Measurements from ENCODE around the gene PRDM15.
"Not testable (repeated sequence)": the region's sequence is repeated elsewhere in the genome, so short reads cannot be mapped to it uniquely, and the experiment has no call there.

The PRDM15 gene

GRCh38 chr21:41801321-41802197 lies 77.6 kb downstream of the PRDM15 start:
- DNase-seq: no peak

GRCh38 chr21:41800425-41801320 lies 78.5 kb downstream of the PRDM15 start:
- no peak for DNase-seq

- no peak for DNase-seq
Measured at GRCh38 chr21:41799763-41800162, 79.4 kb downstream of the PRDM15 start.

- DNase-seq: no peak
Measured at GRCh38 chr21:41798326-41798725, 80.8 kb downstream of the PRDM15 start.

- no peak for DNase-seq
Measured at GRCh38 chr21:41796476-41797080, 82.6 kb downstream of the PRDM15 start.

- no peak for DNase-seq
Measured at GRCh38 chr21:41795726-41796125, 83.4 kb downstream of the PRDM15 start.

- DNase-seq: no peak
Measured at GRCh38 chr21:41794600-41794999, 84.5 kb downstream of the PRDM15 start.

GRCh38 chr21:41792711-41793110 lies 86.4 kb downstream of the PRDM15 start:
- DNase-seq: no peak

- DNase-seq: peak; percentile 15 to 45
Measured at GRCh38 chr21:41786509-41786987, 92.6 kb downstream of the PRDM15 start.

- DNase-seq: not testable (repeated sequence)
Measured at GRCh38 chr21:41785262-41785661, 93.9 kb downstream of the PRDM15 start.

- DNase-seq: no peak
Measured at GRCh38 chr21:41784456-41785102, 94.6 kb downstream of the PRDM15 start.

- DNase-seq: peak; percentile 28 to 38
Measured at GRCh38 chr21:41783476-41784180, 95.5 kb downstream of the PRDM15 start.

GRCh38 chr21:41781050-41781410 lies 98.1 kb downstream of the PRDM15 start:
- DNase-seq: no peak

GRCh38 chr21:41780337-41781049 lies 98.7 kb downstream of the PRDM15 start:
- DNase-seq: no peak

GRCh38 chr21:41779659-41780058 lies 99.5 kb downstream of the PRDM15 start:
- peak; percentile 15 to 35 for DNase-seq

- peak; percentile 70 to 72 for DNase-seq
Measured at GRCh38 chr21:41778930-41779600, 100.1 kb downstream of the PRDM15 start.

- peak; percentile 44 to 63 for DNase-seq
Measured at GRCh38 chr21:41777951-41778815, 101.0 kb downstream of the PRDM15 start.

GRCh38 chr21:41776778-41777177 lies 102.4 kb downstream of the PRDM15 start:
- DNase-seq: no peak

- no peak for DNase-seq
Measured at GRCh38 chr21:41775149-41775472, 104.0 kb downstream of the PRDM15 start.

Data from SHP77 (cell line).